ENCODE measurements around the gene CCDC80.

GRCh38 chr3:112597945-112598344, 43.0 kb downstream of the CCDC80 start:
- TF ChIP-seq EZH2 (IDR thresholded peaks at IDR 0.05) (no peak), POLR2AphosphoS5 (IDR thresholded peaks at IDR 0.05; ENCODE audit: borderline replicate concordance, low read depth, low read length) (no peak), FOXP2 (optimal IDR thresholded peaks at IDR 0.05; ENCODE audit: control extremely low read depth, extremely low read length, insufficient read depth) (no peak)
